ENCODE results near the gene LARGE1.

LARGE1 gene

DNA sequence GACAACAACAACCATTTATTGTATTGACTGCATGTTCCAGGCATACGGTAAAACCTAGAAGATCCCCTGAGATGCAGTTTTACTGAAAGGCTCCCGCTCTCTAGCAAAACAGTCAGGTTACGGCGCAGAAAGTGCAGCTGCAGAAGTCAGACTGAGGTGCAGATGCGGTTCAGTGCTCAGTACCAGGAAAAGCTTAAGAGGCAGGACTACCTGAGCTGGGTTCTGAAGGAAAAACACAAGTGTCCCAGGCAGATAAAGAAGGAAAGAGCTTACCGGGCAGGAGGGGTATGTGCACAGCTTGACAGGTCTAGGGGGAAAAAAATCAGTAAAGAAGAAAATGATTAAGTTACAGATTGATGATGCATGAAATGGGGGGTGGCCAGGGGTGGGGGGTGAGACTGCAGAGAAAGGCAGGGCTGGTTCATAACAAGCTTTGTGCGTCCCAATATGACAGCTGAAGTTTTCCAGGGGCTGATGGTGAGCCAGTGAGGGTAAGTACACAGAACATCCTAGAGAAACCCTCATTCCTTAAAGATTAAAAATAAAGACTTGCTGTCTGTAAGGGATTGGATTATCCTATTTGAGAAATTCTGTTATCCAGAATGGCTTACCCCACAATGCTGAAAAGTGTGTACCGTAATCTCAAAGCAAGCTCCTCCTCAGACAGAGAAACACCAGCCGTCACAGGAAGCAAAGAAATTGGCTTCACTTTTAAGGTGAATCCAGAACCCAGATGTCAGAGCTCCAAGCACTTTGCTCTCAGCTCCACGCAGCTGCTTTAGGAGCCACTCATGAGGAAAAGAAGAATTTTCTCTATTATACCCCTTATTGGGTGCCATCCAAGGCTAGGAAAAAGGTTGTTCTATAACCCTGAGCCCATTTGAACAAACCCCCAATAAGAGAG, 11.9 kb downstream of the LARGE1 start:
- in situ Hi-C loops (cut with HindIII; ENCODE audit: low sequenced_read_pairs), result no loop called here
- DNase-seq (ENCODE audit: low read depth), result no peak
- TF ChIP-seq, protein P1, sequence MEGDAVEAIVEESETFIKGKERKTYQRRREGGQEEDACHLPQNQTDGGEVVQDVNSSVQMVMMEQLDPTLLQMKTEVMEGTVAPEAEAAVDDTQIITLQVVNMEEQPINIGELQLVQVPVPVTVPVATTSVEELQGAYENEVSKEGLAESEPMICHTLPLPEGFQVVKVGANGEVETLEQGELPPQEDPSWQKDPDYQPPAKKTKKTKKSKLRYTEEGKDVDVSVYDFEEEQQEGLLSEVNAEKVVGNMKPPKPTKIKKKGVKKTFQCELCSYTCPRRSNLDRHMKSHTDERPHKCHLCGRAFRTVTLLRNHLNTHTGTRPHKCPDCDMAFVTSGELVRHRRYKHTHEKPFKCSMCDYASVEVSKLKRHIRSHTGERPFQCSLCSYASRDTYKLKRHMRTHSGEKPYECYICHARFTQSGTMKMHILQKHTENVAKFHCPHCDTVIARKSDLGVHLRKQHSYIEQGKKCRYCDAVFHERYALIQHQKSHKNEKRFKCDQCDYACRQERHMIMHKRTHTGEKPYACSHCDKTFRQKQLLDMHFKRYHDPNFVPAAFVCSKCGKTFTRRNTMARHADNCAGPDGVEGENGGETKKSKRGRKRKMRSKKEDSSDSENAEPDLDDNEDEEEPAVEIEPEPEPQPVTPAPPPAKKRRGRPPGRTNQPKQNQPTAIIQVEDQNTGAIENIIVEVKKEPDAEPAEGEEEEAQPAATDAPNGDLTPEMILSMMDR (IDR thresholded peaks at IDR 0.05; ENCODE audit: low read depth, low read length, missing control alignments), result no peak
- no peak overlapping the region for H3K4me3 ChIP-seq (ENCODE audit: low read depth, low read length)

DNA sequence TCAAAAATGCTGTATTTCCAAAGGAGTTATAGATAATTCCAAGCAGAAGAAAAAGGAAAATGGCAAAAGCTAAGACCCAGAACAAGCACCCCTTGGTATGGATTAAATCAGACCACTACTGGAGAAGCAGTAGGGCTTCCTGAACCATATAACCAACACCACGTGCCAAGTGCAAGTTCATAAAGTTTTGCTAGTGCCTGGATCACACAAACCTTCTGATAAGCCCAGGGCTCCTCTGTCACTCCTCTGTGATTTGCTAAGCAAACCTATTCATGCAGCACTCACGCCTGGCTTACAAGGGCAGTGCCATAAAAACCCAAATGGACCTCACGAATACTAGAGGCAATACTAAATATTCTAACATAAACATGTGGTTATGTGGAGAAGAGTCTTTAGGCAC, 13.3 kb downstream of the LARGE1 start:
- in situ Hi-C loops (cut with HindIII; ENCODE audit: low sequenced_read_pairs), result no loop called here
- DNase-seq (ENCODE audit: low read depth), result no peak
- TF ChIP-seq, protein P1 (IDR thresholded peaks at IDR 0.05; ENCODE audit: low read depth, low read length, missing control alignments), result no peak
- no peak overlapping the region for H3K4me3 ChIP-seq (ENCODE audit: low read depth, low read length)

DNA sequence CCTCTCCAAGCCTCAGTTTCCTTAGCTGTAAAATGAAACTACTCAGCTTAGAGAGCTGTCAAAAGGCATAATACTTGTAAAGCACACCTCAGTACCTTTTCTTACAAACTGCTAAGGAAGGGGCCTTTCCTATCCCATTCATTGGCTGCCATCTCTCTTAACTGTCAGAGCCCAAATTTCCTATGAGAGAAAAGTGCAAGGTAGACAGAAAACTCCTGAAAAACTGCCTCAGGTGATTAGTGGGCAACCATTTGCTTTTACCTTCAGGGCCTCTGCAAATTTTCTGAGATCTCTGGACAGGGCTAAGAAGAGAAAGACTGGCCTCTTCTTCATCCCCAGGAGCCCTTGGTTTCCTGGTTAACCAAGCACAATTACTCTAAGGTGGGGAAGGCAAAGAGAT, 13.8 kb downstream of the LARGE1 start:
- TF ChIP-seq, protein P1 (IDR thresholded peaks at IDR 0.05; ENCODE audit: low read depth, low read length, missing control alignments), result no peak
- in situ Hi-C loops (cut with HindIII; ENCODE audit: low sequenced_read_pairs), result no loop called here
- no peak for DNase-seq (ENCODE audit: low read depth)
- no peak overlapping the region for H3K4me3 ChIP-seq (ENCODE audit: low read depth, low read length)

DNA sequence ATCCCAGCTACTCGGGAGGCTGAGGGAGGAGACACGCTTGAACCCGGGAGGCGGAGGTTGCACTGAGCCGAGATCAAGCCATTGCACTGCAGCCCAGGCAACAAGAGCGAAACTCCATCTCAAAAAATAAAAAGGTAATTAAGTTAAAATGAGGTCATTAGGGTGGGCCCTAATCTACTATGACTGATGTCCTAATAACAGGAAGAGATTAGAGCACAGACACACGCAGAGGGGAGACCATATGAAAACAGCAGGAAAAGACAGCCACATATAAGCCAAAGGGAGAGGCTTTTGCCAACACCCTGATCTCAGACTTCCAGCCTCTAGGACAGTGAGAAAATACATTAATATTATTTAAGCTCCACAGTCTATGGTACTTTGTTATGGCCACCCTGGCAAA, 17.3 kb downstream of the LARGE1 start:
- H3K4me3 ChIP-seq (ENCODE audit: low read depth, low read length), result no peak overlapping the region
- in situ Hi-C loops (cut with HindIII; ENCODE audit: low sequenced_read_pairs), result no loop called here
- no peak for DNase-seq (ENCODE audit: low read depth)
- TF ChIP-seq, protein P1 (IDR thresholded peaks at IDR 0.05; ENCODE audit: low read depth, low read length, missing control alignments), result no peak

DNA sequence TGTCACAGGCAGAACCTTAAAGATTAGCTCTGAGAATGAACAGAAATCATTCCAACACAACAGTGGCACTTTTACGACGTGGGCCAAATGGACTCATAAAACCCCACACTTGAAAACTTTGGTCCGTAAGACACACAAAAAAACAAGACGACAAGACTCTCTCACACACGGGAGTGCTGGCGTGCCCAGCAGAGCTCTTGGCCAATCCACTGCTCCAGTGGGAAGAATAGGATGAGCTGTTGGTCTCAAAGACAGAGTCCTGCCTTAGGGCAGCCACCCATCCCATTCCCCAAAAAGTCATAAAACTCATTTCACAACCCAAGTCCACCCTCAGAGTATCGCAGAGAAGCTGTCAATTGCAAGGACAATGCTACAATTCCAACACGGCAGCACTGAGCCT, 18.2 kb downstream of the LARGE1 start:
- no peak for DNase-seq (ENCODE audit: low read depth)
- in situ Hi-C loops (cut with HindIII; ENCODE audit: low sequenced_read_pairs), result no loop called here
- no peak overlapping the region for H3K4me3 ChIP-seq (ENCODE audit: low read depth, low read length)
- TF ChIP-seq, protein P1 (IDR thresholded peaks at IDR 0.05; ENCODE audit: low read depth, low read length, missing control alignments), result no peak

DNA sequence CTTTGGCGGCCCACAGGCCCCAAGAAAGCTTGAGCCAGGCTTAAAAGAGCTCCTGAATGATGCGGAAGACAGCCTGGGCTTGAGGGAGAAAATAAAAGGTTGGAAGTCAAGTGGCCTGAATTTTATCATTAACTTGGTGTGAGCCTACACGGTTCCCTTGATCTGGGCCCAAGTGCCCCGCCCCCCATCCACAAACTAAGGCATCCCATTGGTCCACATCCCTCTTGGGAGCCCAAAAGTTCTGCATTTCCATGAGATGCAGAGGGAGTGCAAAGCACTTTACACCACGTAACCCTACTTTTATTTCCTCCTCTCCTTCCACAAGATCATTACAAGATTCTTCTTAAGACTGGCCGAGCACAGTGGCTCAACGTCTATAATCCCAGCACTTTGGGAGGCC, 22.2 kb downstream of the LARGE1 start:
- no peak for DNase-seq (ENCODE audit: low read depth)
- in situ Hi-C loops (cut with HindIII; ENCODE audit: low sequenced_read_pairs), result no loop called here
- H3K4me3 ChIP-seq (ENCODE audit: low read depth, low read length), result no peak overlapping the region
- TF ChIP-seq, protein P1 (IDR thresholded peaks at IDR 0.05; ENCODE audit: low read depth, low read length, missing control alignments), result no peak

All from astrocyte of the cerebellum (primary cell).